Hematopoietic multipotent progenitor cell treated with erythropoietin and hydrocortisone succinate and interleukin-3 and kit ligand, for 17 days (in vitro differentiated cells): ENCODE measurements around the gene DPH1.
"Not testable (repeated sequence)": the region's sequence is repeated elsewhere in the genome, so short reads cannot be mapped to it uniquely, and the experiment has no call there.

Experiments used
- DNase-seq: peaks from one replicate; pipeline ENCODE4 v3.0.0-alpha.2; 2015; ENCODE audit warnings: low spot score

The DPH1 gene

DNA sequence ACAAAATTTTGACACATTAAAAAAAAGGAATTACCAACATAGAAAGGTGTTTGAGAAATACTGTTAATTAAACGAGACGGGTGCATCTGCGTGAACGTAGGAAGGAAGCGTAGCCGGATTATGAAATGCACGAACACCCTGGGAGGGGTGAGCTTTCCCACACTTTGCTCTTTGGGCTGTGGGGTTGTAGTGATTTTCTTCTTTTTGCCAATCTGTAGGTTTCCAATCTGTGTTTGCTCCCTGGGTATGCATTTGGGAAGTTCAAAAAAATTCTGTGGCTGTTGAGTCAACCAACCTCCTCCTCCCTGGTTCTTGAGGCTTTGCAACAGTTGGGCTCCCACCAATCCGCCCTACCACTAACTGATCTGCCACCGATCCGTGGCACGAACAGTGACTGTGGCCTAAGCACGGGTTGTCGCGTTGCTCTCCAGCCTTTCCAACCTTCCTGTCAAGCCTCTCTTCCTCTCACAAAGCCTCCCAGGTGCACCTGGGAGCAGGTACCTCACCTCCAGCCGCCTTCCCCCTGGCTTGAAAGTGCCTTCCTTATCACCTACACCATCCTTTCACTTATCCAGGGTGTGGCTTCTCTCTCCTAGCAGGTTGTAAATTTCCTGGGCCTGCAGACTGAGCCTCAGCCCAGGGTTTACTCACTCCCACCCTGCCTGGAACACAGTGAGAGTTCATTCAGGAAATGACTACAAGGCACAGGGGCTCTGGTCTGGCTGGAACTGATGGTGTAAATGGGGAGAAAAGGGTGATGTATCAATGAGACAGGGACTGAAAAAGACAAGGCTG is 21.4 kb upstream of the DPH1 start:
- no peak for DNase-seq

DNA sequence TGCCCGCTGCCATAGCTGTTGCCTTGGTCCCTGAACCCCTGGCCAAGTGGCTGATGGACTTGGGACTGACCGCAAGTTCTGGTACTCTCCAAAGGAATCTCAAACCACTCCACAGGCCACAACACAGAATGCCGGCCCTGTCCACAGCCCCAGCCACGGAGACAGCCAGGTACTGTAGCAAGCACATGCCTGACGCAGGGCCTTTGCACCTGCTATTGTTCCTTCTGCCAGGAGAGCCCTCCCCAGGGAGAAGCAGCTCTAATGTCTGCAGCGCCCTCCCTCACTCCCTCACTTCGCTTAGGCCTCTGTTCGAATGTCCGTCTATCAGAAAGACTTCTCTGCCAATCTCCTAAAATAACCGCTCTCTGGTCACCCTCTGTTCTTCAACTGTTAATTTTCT is 20.2 kb upstream of the DPH1 start:
- DNase-seq, result no peak

DNA sequence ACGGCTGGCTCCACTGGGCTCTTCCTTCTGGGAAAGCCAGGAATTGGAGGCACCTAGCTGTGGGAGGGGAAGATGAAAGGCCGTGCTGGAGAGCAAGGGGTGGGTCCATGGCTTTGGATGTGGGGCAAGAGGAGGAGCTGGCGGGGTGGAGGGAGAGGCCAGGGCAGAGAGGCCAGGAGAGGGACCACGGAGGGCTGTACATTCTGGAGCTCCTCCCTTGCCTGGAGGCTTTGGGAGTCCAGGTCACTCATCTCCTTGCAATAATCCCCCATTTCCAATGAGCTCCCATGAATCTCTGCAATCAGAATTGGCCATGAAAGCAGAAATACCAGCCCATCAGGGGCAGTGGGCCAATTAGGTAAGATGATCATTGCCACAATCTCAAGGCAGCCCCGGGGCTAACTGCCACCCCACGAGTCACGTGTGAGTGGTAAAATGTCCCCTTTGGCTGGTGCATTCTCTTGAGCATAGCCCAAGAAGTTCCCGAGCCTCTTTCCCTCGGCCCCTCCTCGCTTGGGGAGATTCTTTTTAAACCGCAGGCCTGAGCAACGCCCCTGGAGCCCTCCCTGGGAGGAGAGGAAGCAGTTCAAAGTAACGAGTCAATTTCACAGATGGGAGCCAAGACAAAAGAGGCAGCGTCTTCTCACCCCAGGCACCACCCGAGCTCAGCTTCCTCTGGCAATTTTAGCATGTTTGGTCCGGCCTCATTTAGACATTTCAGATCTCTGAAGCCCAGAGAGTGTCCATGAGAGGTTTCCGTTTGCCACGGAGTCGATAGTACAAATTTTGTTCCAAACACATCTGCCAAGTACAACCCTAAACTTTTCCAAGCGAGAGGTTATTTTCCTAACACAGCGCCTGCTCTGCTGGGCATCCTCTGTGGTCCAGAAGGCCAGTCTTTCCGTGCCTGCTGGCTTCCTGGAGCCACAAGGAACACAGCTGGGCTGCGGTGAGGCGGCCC is 18.3 kb upstream of the DPH1 start:
- DNase-seq, result no peak

DNA sequence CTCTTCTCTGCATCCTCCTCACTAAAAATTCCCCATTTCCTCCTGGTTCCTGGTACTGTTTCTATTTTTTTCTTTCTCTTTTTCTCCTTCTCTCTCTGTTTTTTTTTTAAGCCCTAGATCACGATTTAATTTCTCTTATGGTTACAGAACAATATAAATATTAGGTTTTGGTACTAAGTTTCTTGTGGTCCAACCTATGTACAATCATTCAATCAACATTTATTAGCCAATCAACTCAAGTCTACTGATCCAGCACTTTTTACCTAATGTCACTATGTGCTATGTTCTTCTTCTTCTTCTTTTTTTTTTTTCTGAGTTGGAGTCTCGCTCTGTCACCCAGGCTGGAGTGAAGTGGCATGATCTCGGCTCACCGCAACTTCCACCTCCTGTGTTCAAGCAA is 17.5 kb upstream of the DPH1 start:
- DNase-seq, result no peak

DNA sequence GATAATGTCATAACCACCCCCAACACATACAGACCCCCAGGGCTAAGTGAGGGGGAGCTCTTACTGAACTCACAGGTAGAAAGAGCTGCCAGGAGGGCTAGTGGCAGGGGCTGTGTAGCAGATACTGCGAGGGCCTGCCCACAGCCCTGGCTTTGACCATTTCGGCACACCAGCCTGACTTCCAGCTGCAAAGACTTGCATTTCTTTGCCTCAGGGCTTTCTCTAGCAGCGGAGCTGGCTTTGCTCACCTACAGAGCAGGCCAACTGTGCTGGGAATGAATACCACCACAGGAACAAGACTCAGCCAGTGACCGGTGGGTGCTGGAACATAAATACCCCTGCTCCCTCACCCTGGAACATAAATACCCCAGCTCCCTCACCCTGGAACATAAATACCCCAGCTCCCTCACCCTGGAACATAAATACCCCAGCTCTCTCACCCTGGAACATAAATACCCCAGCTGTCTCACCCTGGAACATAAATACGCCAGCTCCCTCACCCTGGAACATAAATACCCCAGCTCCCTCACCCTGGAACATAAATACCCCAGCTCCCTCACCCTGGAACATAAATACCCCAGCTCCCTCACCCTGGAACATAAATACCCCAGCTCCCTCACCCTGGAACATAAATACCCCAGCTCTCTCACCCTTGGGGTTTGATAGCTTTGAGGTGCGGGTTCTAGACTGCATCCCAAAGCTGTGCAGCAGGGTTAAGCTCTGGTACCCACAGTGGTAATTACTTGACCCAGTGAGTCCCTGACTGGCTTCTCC is 16.5 kb upstream of the DPH1 start:
- not testable (repeated sequence) for DNase-seq

DNA sequence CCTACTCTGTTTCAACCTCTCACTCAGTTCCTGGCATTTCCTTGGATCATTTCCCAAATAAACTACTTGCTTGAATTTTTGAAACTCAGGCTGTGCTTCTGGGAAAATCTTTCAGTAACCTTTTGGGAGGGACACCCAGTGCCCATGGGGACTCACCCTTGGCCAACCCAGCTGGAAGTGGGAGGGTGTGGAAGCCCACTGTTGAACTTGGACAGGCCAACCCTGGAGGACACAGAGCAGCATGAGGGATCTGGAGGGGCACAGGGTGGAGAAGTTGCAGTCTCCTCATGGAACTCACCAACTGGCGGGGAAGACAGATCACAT is 16.0 kb upstream of the DPH1 start:
- no peak for DNase-seq

DNA sequence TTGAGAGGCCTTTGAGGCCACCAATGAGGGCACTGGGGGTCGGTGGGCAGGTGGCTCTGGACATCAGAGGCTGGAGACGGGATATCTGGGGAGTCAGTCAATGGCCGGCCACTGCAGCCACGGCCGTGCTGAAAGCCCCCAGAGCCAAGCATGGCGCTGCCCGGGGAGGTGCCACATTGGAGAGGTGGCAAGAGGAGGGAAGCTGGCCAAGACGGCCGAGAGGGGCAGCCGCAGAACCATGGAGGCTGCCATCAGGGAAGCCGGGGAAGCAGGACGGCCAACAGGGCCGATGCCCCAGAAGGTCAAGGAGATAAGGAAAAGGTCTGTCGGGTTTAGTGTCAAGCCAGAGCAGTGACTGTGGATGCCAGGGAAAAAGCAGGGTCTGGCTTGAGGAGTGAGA is 14.6 kb upstream of the DPH1 start:
- DNase-seq, result no peak

DNA sequence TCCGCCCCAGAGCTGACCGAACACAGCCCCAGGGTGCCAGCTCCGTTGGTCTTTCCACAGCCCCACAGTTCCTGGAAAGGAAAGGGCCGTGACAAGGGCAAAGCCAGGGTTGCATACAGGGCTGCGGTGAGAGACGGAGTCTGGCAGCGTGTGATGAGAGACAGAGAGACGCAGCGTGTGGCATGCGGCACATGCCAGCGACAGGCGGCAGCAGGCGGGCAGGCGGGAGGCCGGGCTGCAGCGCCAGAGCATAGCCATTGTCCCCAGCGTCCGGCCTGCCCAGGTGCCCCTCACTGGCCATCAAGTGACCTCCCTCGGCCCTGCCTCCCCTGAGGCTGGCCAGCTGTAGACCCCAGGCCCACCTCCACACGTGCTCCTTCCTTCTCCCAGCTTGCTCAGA is 13.5 kb upstream of the DPH1 start:
- DNase-seq, result no peak

DNA sequence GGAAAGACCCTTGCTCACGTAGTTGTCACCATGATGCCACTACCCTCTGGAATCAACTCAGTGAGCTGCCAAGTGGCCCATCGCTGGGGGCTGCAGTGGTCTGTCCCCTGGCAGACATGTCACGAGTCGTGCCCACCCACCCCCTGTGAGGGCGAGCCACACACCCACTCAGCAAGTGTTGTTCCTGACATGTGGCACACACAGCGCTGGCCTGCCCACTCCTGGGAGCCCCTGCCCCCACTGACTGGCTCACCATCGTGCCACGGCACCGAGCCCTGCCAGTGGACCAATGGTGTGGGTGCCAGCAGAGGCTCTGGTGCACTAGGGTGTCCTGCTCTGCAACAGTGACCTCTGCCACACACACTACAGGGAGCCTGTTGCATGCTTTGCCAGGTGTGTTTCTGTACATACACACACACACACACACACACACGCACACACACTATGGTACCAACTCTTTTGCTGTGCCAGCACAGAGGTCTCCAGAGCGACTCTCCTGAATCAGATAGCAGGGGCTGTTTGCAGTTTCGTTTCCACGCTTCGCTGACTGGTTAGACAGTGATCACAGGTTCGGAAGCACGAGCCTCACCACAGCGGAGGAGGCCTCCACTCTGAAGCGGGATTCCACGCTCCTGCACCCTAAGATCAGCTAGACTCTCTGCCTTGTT is 12.5 kb upstream of the DPH1 start:
- DNase-seq, result no peak

DNA sequence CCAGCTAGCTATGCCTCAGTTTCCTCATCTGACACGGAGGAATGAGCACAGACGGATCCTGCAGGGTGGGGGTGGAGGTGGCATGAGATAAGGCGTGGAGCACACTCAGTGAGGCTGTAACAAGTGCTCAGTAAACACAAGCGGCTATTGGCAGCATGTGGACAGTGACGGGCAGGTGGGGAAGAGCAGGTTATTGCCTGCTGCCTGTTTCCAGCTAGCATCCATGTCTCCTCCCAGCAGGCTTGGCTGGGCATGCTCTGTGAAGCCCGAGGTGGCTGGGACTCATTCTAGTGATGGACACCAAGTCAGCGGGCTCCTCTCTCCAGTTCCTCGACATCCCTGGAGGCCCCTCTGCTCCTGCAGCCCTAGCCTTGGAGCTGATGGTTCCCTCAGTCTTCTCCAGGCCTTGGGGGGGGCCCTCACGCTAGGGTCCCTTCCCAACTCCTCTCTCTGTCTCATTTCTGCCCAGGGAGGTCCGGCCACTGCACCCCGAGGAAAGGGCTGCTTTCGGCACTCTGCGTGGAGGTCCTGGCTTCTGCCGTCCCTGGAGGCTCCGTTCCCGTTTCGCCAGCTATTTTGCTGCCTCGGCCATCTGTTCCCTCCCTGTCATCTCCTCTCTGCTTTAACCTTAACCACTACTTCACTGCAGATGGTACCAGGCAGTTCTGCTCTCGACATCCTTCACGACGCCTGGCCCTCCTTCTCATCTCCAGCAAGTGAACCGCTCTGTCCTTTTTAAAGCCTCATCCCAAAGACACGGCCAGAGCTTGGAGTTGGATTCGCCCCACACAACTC is 11.0 kb upstream of the DPH1 start:
- no peak for DNase-seq

DNA sequence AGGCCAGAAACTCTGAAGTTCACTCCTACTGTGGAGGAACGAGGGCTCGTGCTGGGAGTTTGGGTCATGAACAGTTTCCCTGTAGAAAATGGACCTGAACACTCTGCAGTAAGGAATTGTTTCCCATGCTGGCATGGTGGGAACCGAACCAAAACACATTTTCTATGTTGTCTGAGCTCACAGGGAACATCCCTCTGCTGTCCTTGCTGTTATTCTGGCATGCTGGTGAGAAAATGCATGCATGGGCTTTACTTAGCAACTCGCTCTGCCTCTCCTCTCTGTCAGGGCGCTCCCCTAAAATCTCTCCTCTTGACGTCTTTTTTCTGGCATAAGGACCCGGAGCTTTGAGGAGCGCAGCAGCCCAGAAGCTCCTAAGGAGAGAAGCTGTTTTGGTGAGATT is 10.2 kb upstream of the DPH1 start:
- DNase-seq, result no peak

DNA sequence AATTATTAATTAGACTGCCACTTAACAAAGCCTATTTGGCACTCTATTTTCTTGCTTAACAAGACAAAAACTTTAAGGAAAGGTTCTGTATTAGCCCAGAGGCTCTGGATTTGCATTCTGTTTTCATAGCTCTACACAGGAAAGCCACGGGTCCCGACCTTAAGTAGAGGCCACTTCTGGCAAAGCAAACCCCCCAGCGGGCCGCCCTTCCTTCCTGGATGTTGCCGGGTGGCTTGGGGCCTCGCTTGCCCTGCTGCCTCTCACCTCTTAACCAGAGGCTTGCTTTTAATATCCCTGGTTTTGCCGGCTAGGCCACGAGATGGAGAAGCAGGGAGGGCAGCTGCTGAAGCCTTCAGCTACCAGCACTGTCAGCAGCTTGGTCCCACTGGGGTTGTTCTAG is 9.2 kb upstream of the DPH1 start:
- DNase-seq, result no peak

DNA sequence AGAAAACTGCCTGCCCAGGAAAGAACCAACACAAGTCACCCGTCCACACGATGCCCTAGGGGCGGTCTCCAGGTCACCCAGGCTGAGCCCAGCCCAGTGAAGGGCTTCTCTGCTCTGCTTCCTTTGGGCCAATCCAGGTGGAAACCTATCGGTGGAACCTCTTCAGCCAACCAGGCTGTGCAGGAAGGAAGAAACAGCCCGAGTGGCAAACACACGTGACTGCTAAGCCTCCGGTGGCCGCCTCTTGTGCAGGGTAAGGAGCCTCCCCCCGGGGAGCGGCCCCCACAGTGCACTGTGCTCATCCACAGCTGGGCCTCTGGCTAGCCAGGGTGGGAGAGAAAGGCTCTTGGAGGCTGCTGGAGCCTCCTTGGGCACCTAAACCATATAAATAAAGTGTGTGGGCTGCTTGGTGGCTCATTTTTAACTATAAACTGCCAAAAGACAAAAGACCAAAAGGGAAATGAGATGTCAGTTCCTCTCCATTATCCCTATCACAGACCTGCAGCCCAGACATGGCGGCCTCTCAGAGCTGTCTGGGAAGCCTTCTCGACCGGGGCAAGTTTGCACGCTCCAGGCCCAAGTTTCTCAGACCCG is 7.2 kb upstream of the DPH1 start:
- DNase-seq, result no peak

DNA sequence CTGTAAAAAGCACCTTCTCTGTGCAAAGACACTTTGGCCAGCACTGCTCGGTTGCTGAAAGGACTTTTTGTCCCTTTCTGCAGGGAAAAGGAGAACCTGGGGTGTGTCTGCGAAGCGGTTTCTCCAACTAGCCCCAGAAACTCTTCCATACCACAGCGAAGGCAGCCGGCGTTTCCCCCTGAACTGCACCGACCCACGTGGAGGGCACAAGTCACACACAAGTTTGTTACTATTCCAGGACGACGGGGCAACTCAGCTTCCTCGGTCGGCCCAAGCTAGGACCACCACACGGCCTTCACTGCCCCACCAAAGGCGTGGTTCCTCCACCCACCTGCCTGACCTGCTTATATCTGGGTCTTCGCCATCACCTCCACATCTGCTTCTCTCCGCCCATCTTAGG is 6.7 kb upstream of the DPH1 start:
- DNase-seq, result no peak

DNA sequence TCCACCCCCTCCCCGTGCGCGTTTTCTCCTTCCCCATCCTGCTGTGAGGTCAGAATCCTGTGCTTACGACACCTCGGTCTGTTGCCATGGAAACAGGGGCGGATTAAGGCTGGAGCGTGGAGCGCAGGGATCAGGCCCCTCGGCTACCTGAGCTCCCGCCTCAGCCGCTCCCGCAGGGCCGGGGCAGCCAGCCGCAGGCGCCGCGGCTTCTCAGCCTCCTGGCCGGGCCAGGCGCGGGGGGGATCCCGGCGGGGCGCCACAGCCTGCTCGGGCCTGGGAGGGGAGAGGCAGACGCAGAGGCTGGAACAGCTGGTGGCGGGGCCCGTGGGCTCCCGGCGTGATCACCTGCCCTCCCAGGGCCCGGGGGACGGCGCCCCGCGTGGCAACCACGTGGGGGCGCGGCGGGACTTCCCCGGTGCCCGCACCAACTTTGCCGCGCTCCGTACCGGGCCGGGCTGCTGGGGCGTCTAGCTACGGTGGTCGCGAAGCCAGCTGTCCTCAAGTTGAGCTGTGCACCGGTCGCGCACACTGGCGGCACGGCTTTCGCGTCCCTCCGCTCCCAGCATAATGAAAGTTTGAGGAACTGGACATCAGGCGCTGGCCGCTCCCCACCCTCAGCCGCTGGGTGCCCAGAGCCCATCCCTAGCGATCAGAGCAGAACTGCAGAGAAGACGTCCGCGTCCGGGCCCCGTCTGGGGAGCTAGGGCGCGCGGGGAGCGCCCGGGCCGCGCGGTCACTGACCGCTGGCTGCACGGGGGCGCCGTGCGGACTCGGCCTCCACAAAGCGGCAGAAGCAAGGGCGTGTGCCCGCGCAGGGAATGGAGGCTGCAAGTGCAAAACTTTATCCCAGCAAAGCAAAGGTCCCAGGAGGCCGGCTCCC is 6.0 kb upstream of the DPH1 start:
- DNase-seq, result no peak

DNA sequence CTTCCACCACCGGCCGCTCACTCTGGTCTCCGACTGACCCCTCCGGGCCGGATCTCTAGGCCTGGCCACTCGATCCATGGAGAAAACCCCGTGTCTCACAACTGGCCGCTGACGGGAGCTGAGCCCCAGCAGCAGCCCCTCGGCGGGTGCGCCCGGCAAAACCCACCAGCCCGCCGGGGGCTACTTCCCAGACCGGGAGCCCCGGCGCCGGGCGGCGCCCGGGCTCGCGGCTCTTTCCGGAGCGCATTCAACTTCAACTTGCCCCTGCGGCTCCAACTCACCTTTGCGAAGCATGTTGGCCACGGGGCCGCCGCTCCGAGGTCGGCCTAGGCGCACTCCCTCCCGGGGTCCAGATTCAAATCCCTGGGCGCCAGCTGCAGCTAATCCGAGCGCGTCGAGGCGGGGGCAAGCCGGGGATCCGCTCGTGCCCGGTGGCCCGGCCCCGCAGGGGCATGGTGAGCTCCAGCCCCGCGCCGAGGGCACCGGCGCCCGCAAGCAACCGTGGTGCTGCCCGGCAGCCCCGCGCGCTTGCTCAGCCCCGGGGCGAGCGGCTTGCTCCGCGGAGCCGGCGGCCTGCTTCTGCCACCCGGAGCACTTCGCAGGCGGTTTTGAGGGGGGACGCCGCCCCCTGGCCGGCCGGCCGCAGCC is 5.3 kb upstream of the DPH1 start:
- DNase-seq, result no peak

DNA sequence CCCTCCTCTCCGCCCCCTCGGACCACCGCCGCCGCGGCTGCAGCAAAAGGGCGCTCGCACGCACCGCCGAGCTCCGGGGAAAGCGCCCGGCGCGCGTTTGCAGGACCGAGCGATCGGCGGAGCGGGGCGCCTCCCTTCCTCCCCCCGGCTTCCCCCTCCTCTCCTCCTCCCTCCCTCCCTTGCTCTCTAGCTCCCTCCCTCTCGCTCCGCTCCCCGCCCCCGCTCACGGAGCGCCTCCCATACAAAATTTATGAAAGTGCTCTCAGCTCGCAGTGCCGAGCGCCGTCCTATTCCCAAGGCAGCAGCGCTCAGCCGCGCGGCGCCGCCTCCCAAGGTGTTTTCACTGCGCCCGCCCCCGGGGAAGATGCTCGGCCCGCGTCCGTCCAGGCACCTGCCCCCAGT is 4.7 kb upstream of the DPH1 start, which contains the start of gene RTN4RL1:
Gene RTN4RL1, minus strand, starts transcription at position 115 of the 402 bp plus-strand sequence. CDS start 469 bp downstream, outside the sequence.
- DNase-seq, result no peak

DNA sequence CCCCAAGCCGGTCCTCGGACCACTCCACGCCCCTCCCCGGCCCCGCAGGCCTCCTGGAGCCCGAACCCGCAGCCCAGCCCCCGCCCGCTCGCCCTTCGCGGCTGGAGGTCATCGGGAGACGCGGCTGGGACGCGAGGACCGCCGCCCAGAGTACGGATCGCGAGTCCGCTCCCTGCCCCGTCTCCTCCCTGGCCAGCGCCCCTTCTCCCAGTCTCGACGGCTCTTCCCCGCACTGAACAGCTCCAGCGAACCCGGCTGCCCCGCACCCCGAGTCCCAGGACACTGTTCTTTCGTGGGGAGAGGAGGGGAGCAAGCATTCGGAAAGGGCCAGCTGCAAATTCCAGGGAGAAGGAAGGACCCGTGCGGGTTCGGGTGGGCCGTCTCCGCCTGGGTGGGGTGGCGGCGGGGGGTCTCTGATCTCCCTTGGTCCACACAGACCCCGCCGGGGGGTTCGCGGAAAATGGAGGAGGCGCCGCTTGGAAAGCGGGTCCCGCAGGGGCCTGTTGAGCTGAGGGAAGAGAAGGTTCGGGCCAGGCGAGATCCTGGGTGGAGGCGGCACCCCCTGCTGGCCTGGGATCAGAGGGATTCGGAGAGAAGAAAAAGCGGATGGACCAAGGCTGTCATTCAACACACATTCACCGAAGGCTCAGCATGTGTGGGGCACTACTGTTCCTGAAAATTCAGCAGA is 4.2 kb upstream of the DPH1 start:
- DNase-seq, result no peak
